ENCODE results near the gene ZNF32.

Gene ZNF32

GRCh38 chr10:43695730-43696129 lies 47.0 kb upstream of the ZNF32 start:
- Histone ChIP-seq H3K36me3 (ENCODE audit: insufficient read depth, low read length) (no peaks in the 10 kb centered on the region), H3K27me3 (ENCODE audit: insufficient read depth, low read length) (no peaks in the 10 kb centered on the region), H3K27ac (ENCODE audit: low read depth, low read length, poor library complexity, severe bottlenecking) (no peak overlapping the region), H3K79me2 (ENCODE audit: insufficient read depth, low read length) (no peaks in the 10 kb centered on the region), H3K4me1 (ENCODE audit: insufficient read depth, low read length, severe bottlenecking) (no peaks in the 10 kb centered on the region), H3F3A (ENCODE audit: insufficient read depth, low read length) (no peaks in the 10 kb centered on the region), H4K20me1 (ENCODE audit: insufficient read depth, low read length) (no peaks in the 10 kb centered on the region), H3K9me2 (ENCODE audit: low read depth, low read length) (no peaks in the 10 kb centered on the region), H3K4me2 (ENCODE audit: low read length) (no peak overlapping the region), H2AFZ (ENCODE audit: low read length) (no peak overlapping the region), H3K9me3 (ENCODE audit: low read length) (no peaks in the 10 kb centered on the region), H3K9ac (ENCODE audit: low read length) (no peak overlapping the region), H3K4me3 (ENCODE audit: low read depth, low read length, poor library complexity, severe bottlenecking) (no peak overlapping the region)
- TF ChIP-seq CTCF (IDR thresholded peaks at IDR 0.05; ENCODE audit: low read length) (no peak), EZH2 (IDR thresholded peaks at IDR 0.05; ENCODE audit: borderline replicate concordance, low read length) (no peak)

- Histone ChIP-seq H3K4me1 (ENCODE audit: insufficient read depth, low read length, severe bottlenecking) (no peaks in the 10 kb centered on the region), H3K27ac (ENCODE audit: low read depth, low read length, poor library complexity, severe bottlenecking) (no peak overlapping the region), H3K9ac (ENCODE audit: low read length) (no peak overlapping the region), H3F3A (ENCODE audit: insufficient read depth, low read length) (no peaks in the 10 kb centered on the region), H3K36me3 (ENCODE audit: insufficient read depth, low read length) (no peaks in the 10 kb centered on the region), H3K9me3 (ENCODE audit: low read length) (no peaks in the 10 kb centered on the region), H4K20me1 (ENCODE audit: insufficient read depth, low read length) (no peaks in the 10 kb centered on the region), H3K79me2 (ENCODE audit: insufficient read depth, low read length) (no peaks in the 10 kb centered on the region), H3K4me2 (ENCODE audit: low read length) (no peak overlapping the region), H3K27me3 (ENCODE audit: insufficient read depth, low read length) (no peaks in the 10 kb centered on the region), H3K9me2 (ENCODE audit: low read depth, low read length) (no peaks in the 10 kb centered on the region), H2AFZ (ENCODE audit: low read length) (no peak overlapping the region), H3K4me3 (ENCODE audit: low read depth, low read length, poor library complexity, severe bottlenecking) (no peak overlapping the region)
- TF ChIP-seq EZH2 (IDR thresholded peaks at IDR 0.05; ENCODE audit: borderline replicate concordance, low read length): no peak
- no peak for TF ChIP-seq CTCF (IDR thresholded peaks at IDR 0.05; ENCODE audit: low read length)
These were observed 46.6 kb upstream of the ZNF32 start for GRCh38 chr10:43695321-43695720.

DNA sequence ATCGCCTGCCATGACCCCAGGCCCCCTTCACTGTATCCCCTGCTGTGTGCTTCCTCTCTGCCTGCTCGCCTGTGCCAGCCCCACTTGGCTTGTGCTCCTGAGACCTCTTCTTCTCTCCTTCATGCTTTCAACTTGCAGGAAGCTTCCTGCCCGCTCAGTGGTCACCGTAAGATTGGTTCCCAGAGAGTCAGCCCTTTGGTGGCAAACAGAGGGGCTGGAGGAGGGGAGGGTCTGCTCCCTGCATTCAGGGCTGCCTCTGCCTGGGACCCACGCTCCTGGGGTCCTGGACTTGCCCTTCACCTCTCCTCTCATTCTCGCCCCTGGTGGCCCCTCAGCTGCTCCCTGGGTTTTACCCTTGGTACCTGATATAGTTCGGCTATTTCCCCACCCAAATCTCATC lies 45.8 kb upstream of the ZNF32 start:
- TF ChIP-seq EZH2 (IDR thresholded peaks at IDR 0.05; ENCODE audit: borderline replicate concordance, low read length) (no peak), CTCF (IDR thresholded peaks at IDR 0.05; ENCODE audit: low read length) (no peak)
- Histone ChIP-seq H3K4me2 (ENCODE audit: low read length) (no peak overlapping the region), H3K36me3 (ENCODE audit: insufficient read depth, low read length) (no peaks in the 10 kb centered on the region)

More for the DNA sequence above, 45.8 kb upstream of the ZNF32 start:
- H3K4me3 ChIP-seq (ENCODE audit: low read depth, low read length, poor library complexity, severe bottlenecking): no peak overlapping the region
- no peaks in the 10 kb centered on the region for H3K79me2 ChIP-seq (ENCODE audit: insufficient read depth, low read length)
- no peak overlapping the region for H2AFZ ChIP-seq (ENCODE audit: low read length)
- H3K4me1 ChIP-seq (ENCODE audit: insufficient read depth, low read length, severe bottlenecking): no peaks in the 10 kb centered on the region
- H3K27ac ChIP-seq (ENCODE audit: low read depth, low read length, poor library complexity, severe bottlenecking): no peak overlapping the region
- no peaks in the 10 kb centered on the region for H3K9me2 ChIP-seq (ENCODE audit: low read depth, low read length)
- no peaks in the 10 kb centered on the region for H3F3A ChIP-seq (ENCODE audit: insufficient read depth, low read length)
- no peaks in the 10 kb centered on the region for H3K27me3 ChIP-seq (ENCODE audit: insufficient read depth, low read length)
- H3K9ac ChIP-seq (ENCODE audit: low read length): no peak overlapping the region
- H4K20me1 ChIP-seq (ENCODE audit: insufficient read depth, low read length): no peaks in the 10 kb centered on the region
- no peaks in the 10 kb centered on the region for H3K9me3 ChIP-seq (ENCODE audit: low read length)
